AG04450 (cell line): ENCODE measurements around the gene ARRDC1. TPM values are rescaled to one million over a fixed set of nuclear protein-coding genes. Genes with fewer than 3 reads are reported as not detected.
A peak's percentile ranks its signal among the peaks of the same experiment; 100 is the strongest.

Source experiments
- CTCF ChIA-PET: fragments of 300-600, 350-600 bp; formaldehyde crosslinking; extraction: SDS; loops from one replicate; lab custom pipeline; 2022; ENCODE audit warnings: antibody characterized with exemption, inconsistent platforms; lab: Charles Lee
- POLR2A ChIA-PET: fragments of 350-600 bp; formaldehyde crosslinking; extraction: SDS; loops from one replicate; lab custom pipeline; 2021; ENCODE audit warnings: antibody characterized with exemption, inconsistent platforms; lab: Yijun Ruan, JAX
- DNase-seq: peaks from one replicate; pipeline ENCODE4 v3.0.0-alpha.2; 2011; ENCODE audit warnings: low read depth, low spot score
- H3K27ac ChIP-seq: one replicate; pipeline ENCODE4 v1.5.1; 2012; ENCODE audit warnings: low read depth, low read length, control low read depth
- H3K27me3 ChIP-seq: one replicate; pipeline ENCODE4 v1.6.0; 2012; ENCODE audit warnings: low read length; ENCODE audit not compliant: control insufficient read depth, insufficient read depth
- H3K4me3 ChIP-seq: 2 replicates; pipeline ENCODE4 v1.5.1; 2011; ENCODE audit warnings: mild to moderate bottlenecking, low read depth, low read length, control low read depth
- H3K9me3 ChIP-seq: 2 replicates; pipeline ENCODE4 v1.5.1; 2012; ENCODE audit warnings: low read length; ENCODE audit not compliant: control insufficient read depth, insufficient read depth
- CTCF ChIP-seq: IDR thresholded peaks from 2 replicates; pipeline ENCODE4 v1.5.1; 2011; ENCODE audit warnings: low read depth, low read length, control low read depth, inconsistent platforms
- polyA plus RNA-seq: library from polyadenylated mRNA; depleted of rRNA; stranded (reverse); fragments of >200 nt; gene quantifications from 2 replicates; pipeline ENCODE4 v1.2.3, GENCODE V29; 2011

The ARRDC1 gene
- polyA plus RNA-seq, 1 experiment, result 12.1 TPM

- H3K9me3 ChIP-seq, result peaks cover 5% of the 10 kb centered on the region; the same call in 1 of the 2 replicates
- ChIA-PET POLR2A (interaction anchor here (0.6 to 1.9 kb wide), 7 partner anchors 9 to 378 kb away, joined by 3 to 9 read pairs (median 3); partner anchors contain the start of genes ARRDC1, TUBB4B and ZMYND19), CTCF (no interaction called here)
- peak within 1 kb of the TSS; percentile 91 for H3K4me3 ChIP-seq
- peak within 1 kb of the TSS; percentile 77 for H3K27ac ChIP-seq
- H3K27me3 ChIP-seq, result no peaks in the 10 kb centered on the region
- TF ChIP-seq CTCF, result no peak
- peak; percentile 29 for DNase-seq
These were observed 12.9 kb downstream of the ARRDC1 start, which contains the start of gene EHMT1 for GRCh38 chr9:137618105-137619067. Gene EHMT1 (plus strand): TSS chr9:137619005. CDS start chr9:137619029, 24 bp downstream.

GRCh38 chr9:137619240-137620047, 14.0 kb downstream of the ARRDC1 start:
- ChIA-PET POLR2A (interaction anchor here (0.6 to 1.9 kb wide), 4 partner anchors 10 to 118 kb away, joined by 3 to 9 read pairs (median 3); partner anchors contain the start of gene ARRDC1), CTCF (interaction anchor here (0.6 kb wide), 1 partner anchor 74 kb away, joined by 3 read pairs; no protein-coding TSS in a partner anchor)
- Histone ChIP-seq H3K4me3 (peak overlapping the region; percentile 66), H3K27me3 (no peaks in the 10 kb centered on the region), H3K9me3 (peaks cover 5% of the 10 kb centered on the region; the same call in 1 of the 2 replicates), H3K27ac (peak overlapping the region; percentile 70)
- DNase-seq, result no peak
- no peak for TF ChIP-seq CTCF

- POLR2A ChIA-PET, result interaction anchor here (0.7 to 1.9 kb wide), 2 partner anchors 10 to 15 kb away, joined by 3 to 9 read pairs; partner anchors contain the start of gene ARRDC1
- Histone ChIP-seq H3K9me3 (peaks cover 5% of the 10 kb centered on the region; the same call in 1 of the 2 replicates), H3K4me3 (peak overlapping the region; percentile 66), H3K27me3 (no peaks in the 10 kb centered on the region), H3K27ac (no peak overlapping the region)
- no peak for DNase-seq
- CTCF ChIA-PET, result interaction anchor here (0.6 to 1.0 kb wide), 2 partner anchors 10 to 1730 kb away, joined by 3 to 4 read pairs; no protein-coding TSS in a partner anchor
- no peak for TF ChIP-seq CTCF
These were observed 14.5 kb downstream of the ARRDC1 start for GRCh38 chr9:137620048-137620405.

GRCh38 chr9:137620581-137620980, 15.1 kb downstream of the ARRDC1 start:
- no peaks in the 10 kb centered on the region for H3K27me3 ChIP-seq
- no peak for DNase-seq
- H3K27ac ChIP-seq, result no peak overlapping the region
- TF ChIP-seq CTCF, result no peak
- H3K4me3 ChIP-seq, result peak overlapping the region; percentile 31
- CTCF ChIA-PET, result interaction anchor here (0.6 to 2.7 kb wide), 3 partner anchors 9 to 1731 kb away, joined by 3 to 10 read pairs (median 4); no protein-coding TSS in a partner anchor
- H3K9me3 ChIP-seq, result peaks cover 5% of the 10 kb centered on the region; the same call in 1 of the 2 replicates
- POLR2A ChIA-PET, result no interaction called here
